ENCODE measurements around the gene TBL3. TPM values are rescaled to one million over a fixed set of nuclear protein-coding genes. Genes with fewer than 3 reads are reported as not detected.

The TBL3 gene
- total RNA-seq, 1 experiment from 2014 or later = 26.8 TPM

DNA sequence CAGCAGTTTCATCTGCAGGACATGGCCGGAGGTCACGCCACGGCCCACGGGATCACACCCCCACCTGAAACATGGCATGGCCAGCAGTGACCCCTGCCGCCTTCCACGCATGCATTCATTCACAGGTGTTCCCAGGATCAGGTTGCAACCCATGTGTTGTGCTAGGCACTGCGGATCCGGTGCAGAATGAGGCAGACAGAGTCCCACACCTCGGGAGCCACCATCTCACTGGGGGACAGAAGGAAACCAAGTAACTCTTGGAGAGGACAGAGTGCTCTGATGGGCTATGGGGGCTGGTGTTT is 24.5 kb upstream of the TBL3 start:
- DNase-seq (ENCODE audit: unreplicated experiment) = no peak
- no peak overlapping the region for H3K27ac Mint-ChIP-seq (ENCODE audit: low read depth, unreplicated experiment)
- CTCF ChIA-PET = interaction anchor here (0.5 to 0.6 kb wide), 2 partner anchors 84 to 514 kb away, joined by 3 read pairs; no protein-coding TSS in a partner anchor
- peaks cover under 1% of the 10 kb centered on the region for H3K4me1 Mint-ChIP-seq (ENCODE audit: insufficient read depth, unreplicated experiment)
- TF ChIP-seq, protein P1, sequence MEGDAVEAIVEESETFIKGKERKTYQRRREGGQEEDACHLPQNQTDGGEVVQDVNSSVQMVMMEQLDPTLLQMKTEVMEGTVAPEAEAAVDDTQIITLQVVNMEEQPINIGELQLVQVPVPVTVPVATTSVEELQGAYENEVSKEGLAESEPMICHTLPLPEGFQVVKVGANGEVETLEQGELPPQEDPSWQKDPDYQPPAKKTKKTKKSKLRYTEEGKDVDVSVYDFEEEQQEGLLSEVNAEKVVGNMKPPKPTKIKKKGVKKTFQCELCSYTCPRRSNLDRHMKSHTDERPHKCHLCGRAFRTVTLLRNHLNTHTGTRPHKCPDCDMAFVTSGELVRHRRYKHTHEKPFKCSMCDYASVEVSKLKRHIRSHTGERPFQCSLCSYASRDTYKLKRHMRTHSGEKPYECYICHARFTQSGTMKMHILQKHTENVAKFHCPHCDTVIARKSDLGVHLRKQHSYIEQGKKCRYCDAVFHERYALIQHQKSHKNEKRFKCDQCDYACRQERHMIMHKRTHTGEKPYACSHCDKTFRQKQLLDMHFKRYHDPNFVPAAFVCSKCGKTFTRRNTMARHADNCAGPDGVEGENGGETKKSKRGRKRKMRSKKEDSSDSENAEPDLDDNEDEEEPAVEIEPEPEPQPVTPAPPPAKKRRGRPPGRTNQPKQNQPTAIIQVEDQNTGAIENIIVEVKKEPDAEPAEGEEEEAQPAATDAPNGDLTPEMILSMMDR (IDR thresholded peaks at IDR 0.05; ENCODE audit: unreplicated experiment) = no peak
- no peaks in the 10 kb centered on the region for H3K36me3 Mint-ChIP-seq (ENCODE audit: insufficient read depth, unreplicated experiment)
- intact Hi-C loops (cut with micrococcal nuclease) = no loop called here
- POLR2A ChIA-PET = interaction anchor here (0.6 to 0.7 kb wide), 2 partner anchors 48 to 246 kb away, joined by 3 read pairs; no protein-coding TSS in a partner anchor
- no peak overlapping the region for H3K4me3 Mint-ChIP-seq (ENCODE audit: unreplicated experiment)
- H3K27me3 Mint-ChIP-seq (ENCODE audit: insufficient read depth, unreplicated experiment) = no peaks in the 10 kb centered on the region
- no peaks in the 10 kb centered on the region for H3K9me3 Mint-ChIP-seq (ENCODE audit: unreplicated experiment)
- no TSS peak for BruUV-seq (replicated peaks)

DNA sequence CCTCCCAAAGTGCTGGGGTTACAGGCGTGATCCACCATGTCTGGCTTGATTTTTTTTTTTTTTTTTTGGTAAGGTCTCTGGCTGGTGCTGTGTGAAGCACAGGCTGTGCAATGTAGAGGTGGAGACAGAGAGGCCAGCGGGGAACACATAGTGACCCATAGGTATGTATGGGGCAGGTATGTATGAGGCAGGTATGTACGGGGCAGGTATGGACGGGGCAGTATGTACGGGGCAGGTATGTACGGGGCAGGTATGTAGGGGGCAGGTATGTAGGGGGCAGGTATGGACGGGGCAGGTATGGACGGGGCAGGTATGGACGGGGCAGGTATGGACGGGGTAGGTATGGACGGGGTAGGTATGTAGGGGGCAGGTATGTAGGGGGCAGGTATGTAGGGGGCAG is 22.3 kb upstream of the TBL3 start:
- peaks cover 6% of the 10 kb centered on the region for H3K4me1 Mint-ChIP-seq (ENCODE audit: insufficient read depth, unreplicated experiment)
- TF ChIP-seq, protein P1 (IDR thresholded peaks at IDR 0.05; ENCODE audit: unreplicated experiment) = no peak
- no peak for DNase-seq (ENCODE audit: unreplicated experiment)
- ChIA-PET POLR2A (interaction anchor here (0.9 to 5.9 kb wide), 2 partner anchors 10 to 14 kb away, joined by 5 to 53 read pairs; partner anchors contain the start of genes NDUFB10, RNF151 and RPS2), CTCF (interaction anchor here (0.6 to 1.3 kb wide), 4 partner anchors 18 to 1234 kb away, joined by 3 to 4 read pairs (median 3); no protein-coding TSS in a partner anchor)
- H3K27ac Mint-ChIP-seq (ENCODE audit: low read depth, unreplicated experiment) = no peak overlapping the region
- intact Hi-C loops (cut with micrococcal nuclease) = no loop called here
- no peaks in the 10 kb centered on the region for H3K27me3 Mint-ChIP-seq (ENCODE audit: insufficient read depth, unreplicated experiment)
- H3K4me3 Mint-ChIP-seq (ENCODE audit: unreplicated experiment) = no peak overlapping the region
- H3K9me3 Mint-ChIP-seq (ENCODE audit: unreplicated experiment) = no peaks in the 10 kb centered on the region
- no TSS peak for BruUV-seq (replicated peaks)
- no peaks in the 10 kb centered on the region for H3K36me3 Mint-ChIP-seq (ENCODE audit: insufficient read depth, unreplicated experiment)

DNA sequence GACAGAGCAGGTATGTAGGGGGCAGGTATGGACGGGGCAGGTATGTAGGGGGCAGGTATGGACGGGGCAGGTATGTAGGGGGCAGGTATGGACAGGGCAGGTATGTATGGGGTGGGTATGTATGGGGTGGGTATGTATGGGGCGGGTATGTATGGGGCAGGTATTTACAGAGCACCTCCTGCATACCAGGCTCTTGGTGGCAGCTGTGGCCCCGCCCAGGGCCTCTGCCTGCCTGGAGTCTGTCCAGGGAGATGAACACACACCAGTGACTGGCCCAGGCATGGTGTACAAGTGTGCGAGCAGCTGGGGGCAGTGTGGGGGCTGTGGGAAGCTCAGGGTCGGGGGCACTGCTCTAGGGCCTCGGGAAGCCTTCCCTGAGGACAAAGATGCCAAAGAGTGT is 21.8 kb upstream of the TBL3 start:
- H3K4me3 Mint-ChIP-seq (ENCODE audit: unreplicated experiment) = no peak overlapping the region
- H3K4me1 Mint-ChIP-seq (ENCODE audit: insufficient read depth, unreplicated experiment) = peaks cover 6% of the 10 kb centered on the region
- no peaks in the 10 kb centered on the region for H3K36me3 Mint-ChIP-seq (ENCODE audit: insufficient read depth, unreplicated experiment)
- no peak overlapping the region for H3K27ac Mint-ChIP-seq (ENCODE audit: low read depth, unreplicated experiment)
- ChIA-PET POLR2A (interaction anchor here (0.9 to 5.9 kb wide), 2 partner anchors 14 to 168 kb away, joined by 3 to 53 read pairs; partner anchors contain the start of genes RNF151 and RPS2), CTCF (interaction anchor here (1.1 to 1.3 kb wide), 2 partner anchors 18 to 21 kb away, joined by 3 to 4 read pairs; no protein-coding TSS in a partner anchor)
- BruUV-seq (replicated peaks) = no TSS peak
- peak; percentile 26 for DNase-seq (ENCODE audit: unreplicated experiment)
- intact Hi-C loops (cut with micrococcal nuclease) = no loop called here
- TF ChIP-seq, protein P1 (IDR thresholded peaks at IDR 0.05; ENCODE audit: unreplicated experiment) = no peak
- H3K9me3 Mint-ChIP-seq (ENCODE audit: unreplicated experiment) = no peaks in the 10 kb centered on the region
- no peaks in the 10 kb centered on the region for H3K27me3 Mint-ChIP-seq (ENCODE audit: insufficient read depth, unreplicated experiment)

GRCh38 chr16:1950559-1950958 is 21.3 kb upstream of the TBL3 start:
- no TSS peak for BruUV-seq (replicated peaks)
- no peak overlapping the region for H3K27ac Mint-ChIP-seq (ENCODE audit: low read depth, unreplicated experiment)
- H3K9me3 Mint-ChIP-seq (ENCODE audit: unreplicated experiment) = no peaks in the 10 kb centered on the region
- ChIA-PET POLR2A (interaction anchor here (0.9 to 5.9 kb wide), 2 partner anchors 13 to 169 kb away, joined by 3 to 53 read pairs; partner anchors contain the start of genes RNF151 and RPS2), CTCF (interaction anchor here (1.1 to 1.3 kb wide), 2 partner anchors 19 to 21 kb away, joined by 3 to 4 read pairs; no protein-coding TSS in a partner anchor)
- H3K4me3 Mint-ChIP-seq (ENCODE audit: unreplicated experiment) = no peak overlapping the region
- no peaks in the 10 kb centered on the region for H3K36me3 Mint-ChIP-seq (ENCODE audit: insufficient read depth, unreplicated experiment)
- intact Hi-C loops (cut with micrococcal nuclease) = no loop called here
- no peak for DNase-seq (ENCODE audit: unreplicated experiment)
- TF ChIP-seq, protein P1 (IDR thresholded peaks at IDR 0.05; ENCODE audit: unreplicated experiment) = no peak
- H3K4me1 Mint-ChIP-seq (ENCODE audit: insufficient read depth, unreplicated experiment) = peaks cover 6% of the 10 kb centered on the region
- H3K27me3 Mint-ChIP-seq (ENCODE audit: insufficient read depth, unreplicated experiment) = no peaks in the 10 kb centered on the region

Data from MCF 10A (cell line).